Fibroblast of lung (primary cell): Measurements from ENCODE around the gene ATP2B3. TPM values are rescaled to one million over a fixed set of nuclear protein-coding genes. Genes with fewer than 3 reads are reported as not detected.

ENCODE experiments used
- DNase-seq, 2 donors: peaks; one replicate each; pipeline versions ENCODE4 v3.0.0 to v3.0.0-alpha.2; 2010; ENCODE audit warnings: low read depth in 2 of 2
- H2AFZ ChIP-seq: 2 replicates; pipeline ENCODE4 v1.5.1; 2012; ENCODE audit warnings: low read length, control low read depth, inconsistent platforms
- H3K27ac ChIP-seq: 2 replicates; pipeline ENCODE4 v1.5.1; 2011; ENCODE audit warnings: low read length, control low read depth; ENCODE audit not compliant: insufficient read depth
- H3K27me3 ChIP-seq: 2 replicates; pipeline ENCODE4 v1.5.1; 2011; ENCODE audit warnings: mild to moderate bottlenecking, low read length; ENCODE audit not compliant: control insufficient read depth, insufficient read depth
- H3K36me3 ChIP-seq: 2 replicates; pipeline ENCODE4 v1.5.1; 2011; ENCODE audit warnings: low read length; ENCODE audit not compliant: control insufficient read depth, insufficient read depth
- H3K4me1 ChIP-seq: 2 replicates; pipeline ENCODE4 v1.5.1; 2011; ENCODE audit warnings: low read length; ENCODE audit not compliant: control insufficient read depth, insufficient read depth; ENCODE audit errors: extremely low read depth
- H3K4me2 ChIP-seq: 2 replicates; pipeline ENCODE4 v1.5.1; 2011; ENCODE audit warnings: low read length, control low read depth; ENCODE audit not compliant: insufficient read depth; ENCODE audit errors: extremely low read depth
- H3K4me3 ChIP-seq, 4 experiments: fragments of 200-600 bp in 1 of 4; sonication (generic) in 1 of 4; replicated peaks in 1 of 4; 2 replicates each; pipeline ENCODE4 v1.5.1; 2011 to 2016; ENCODE audit warnings: low read length in 4 of 4, low read depth in 3 of 4, mild to moderate bottlenecking in 3 of 4, control low read depth in 2 of 4, inconsistent platforms in 1 of 4, mixed read lengths in 1 of 4; ENCODE audit not compliant: insufficient read depth in 1 of 4; ENCODE audit errors: control extremely low read depth in 1 of 4
- H3K79me2 ChIP-seq: 2 replicates; pipeline ENCODE4 v1.5.1; 2012; ENCODE audit warnings: mild to moderate bottlenecking, low read length, inconsistent platforms; ENCODE audit not compliant: control insufficient read depth, insufficient read depth
- H3K9ac ChIP-seq: 2 replicates; pipeline ENCODE4 v1.5.1; 2011; ENCODE audit warnings: mild to moderate bottlenecking, low read length, control low read depth; ENCODE audit not compliant: insufficient read depth
- H3K9me3 ChIP-seq: 2 replicates; pipeline ENCODE4 v1.5.1; 2012; ENCODE audit warnings: low read depth, low read length; ENCODE audit not compliant: control insufficient read depth, insufficient read depth
- H4K20me1 ChIP-seq: 2 replicates; pipeline ENCODE4 v1.5.1; 2011; ENCODE audit warnings: low read length; ENCODE audit not compliant: control insufficient read depth, insufficient read depth; ENCODE audit errors: extremely low read depth
- EZH2 ChIP-seq: IDR thresholded peaks from 2 replicates; pipeline ENCODE4 v1.5.1; 2012; ENCODE audit warnings: low read length, control low read depth, mild to moderate bottlenecking; ENCODE audit errors: missing control alignments
- polyA plus RNA-seq, 2 donors: library from polyadenylated mRNA; depleted of rRNA in 1 of 2; stranded (reverse) in 1 of 2; unstranded in 1 of 2; fragments of >200 nt; gene quantifications; 2 replicates each; pipeline ENCODE4 v1.2.1, GENCODE V29; 2011 to 2012; ENCODE audit warnings: missing spikeins in 1 of 2
- total RNA-seq: library from RNA; depleted of rRNA; stranded (reverse); fragments of >200 nt; gene quantifications from 2 replicates; pipeline ENCODE4 v1.2.1, GENCODE V29; 2014
- TF ChIP-seq, protein P1 (sequence below), 2 donors: IDR thresholded peaks in 1 of 2; conservative IDR thresholded peaks in 1 of 2; 1 replicate in 1 of 2; 2 replicates in 1 of 2; pipeline ENCODE4 v1.5.1; 2011 to 2012; ENCODE audit warnings: low read length in 2 of 2, control low read depth in 1 of 2, inconsistent platforms in 1 of 2, low read depth in 1 of 2, mild to moderate bottlenecking in 1 of 2

The ATP2B3 gene
- total and polyA plus RNA-seq, 2 donors (not counting 1 experiment from before 2014, with no cell fraction given), result not detected

DNA sequence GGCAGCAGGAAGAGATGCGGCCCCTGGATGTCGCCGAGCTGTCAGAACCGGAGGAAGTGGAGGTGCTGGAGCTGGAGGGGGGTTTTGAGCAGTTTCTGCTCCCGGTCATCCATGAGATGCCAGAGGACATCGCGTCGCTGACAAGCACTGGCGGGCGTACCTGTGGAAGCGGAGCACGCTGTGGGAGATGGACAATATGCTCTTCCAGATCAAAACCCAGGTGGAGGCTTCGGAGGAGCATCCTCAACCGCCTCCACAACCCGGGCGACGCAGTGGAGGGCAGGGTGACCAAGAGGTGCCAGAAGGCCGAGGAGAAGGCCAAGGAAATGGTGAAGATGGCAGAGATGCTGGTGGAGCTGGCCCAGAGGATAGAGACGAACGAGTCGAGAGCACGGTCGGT, 89.1 kb downstream of the ATP2B3 start:
- TF ChIP-seq, protein P1, sequence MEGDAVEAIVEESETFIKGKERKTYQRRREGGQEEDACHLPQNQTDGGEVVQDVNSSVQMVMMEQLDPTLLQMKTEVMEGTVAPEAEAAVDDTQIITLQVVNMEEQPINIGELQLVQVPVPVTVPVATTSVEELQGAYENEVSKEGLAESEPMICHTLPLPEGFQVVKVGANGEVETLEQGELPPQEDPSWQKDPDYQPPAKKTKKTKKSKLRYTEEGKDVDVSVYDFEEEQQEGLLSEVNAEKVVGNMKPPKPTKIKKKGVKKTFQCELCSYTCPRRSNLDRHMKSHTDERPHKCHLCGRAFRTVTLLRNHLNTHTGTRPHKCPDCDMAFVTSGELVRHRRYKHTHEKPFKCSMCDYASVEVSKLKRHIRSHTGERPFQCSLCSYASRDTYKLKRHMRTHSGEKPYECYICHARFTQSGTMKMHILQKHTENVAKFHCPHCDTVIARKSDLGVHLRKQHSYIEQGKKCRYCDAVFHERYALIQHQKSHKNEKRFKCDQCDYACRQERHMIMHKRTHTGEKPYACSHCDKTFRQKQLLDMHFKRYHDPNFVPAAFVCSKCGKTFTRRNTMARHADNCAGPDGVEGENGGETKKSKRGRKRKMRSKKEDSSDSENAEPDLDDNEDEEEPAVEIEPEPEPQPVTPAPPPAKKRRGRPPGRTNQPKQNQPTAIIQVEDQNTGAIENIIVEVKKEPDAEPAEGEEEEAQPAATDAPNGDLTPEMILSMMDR (conservative IDR thresholded peaks at IDR 0.05 in 1 of 2, IDR thresholded peaks at IDR 0.05 in 1 of 2; ENCODE audit: low read depth in 1 of 2, low read length in 2 of 2), result no peak
- no peak for TF ChIP-seq EZH2
- H3K4me3 ChIP-seq, result no peak overlapping the region

DNA sequence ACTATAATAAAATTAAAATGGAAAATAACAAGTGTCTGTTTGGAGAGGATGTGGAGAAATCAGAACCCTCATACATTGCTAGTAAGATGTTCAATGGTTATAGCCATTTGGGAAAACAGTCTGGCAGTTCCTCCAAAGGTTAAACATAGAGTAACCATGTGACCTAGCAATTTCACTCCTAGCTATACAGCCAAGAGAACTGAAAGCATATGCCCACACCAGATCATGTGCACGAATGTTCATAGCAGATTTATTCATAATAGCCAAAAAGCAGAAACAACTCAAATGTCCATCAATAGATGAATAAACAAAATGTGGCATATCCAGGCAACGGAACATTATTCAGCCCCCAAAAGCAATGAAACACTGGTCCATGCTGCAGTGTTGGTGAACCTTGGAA, 90.9 kb downstream of the ATP2B3 start:
- H2AFZ ChIP-seq, result no peak overlapping the region
- H3K4me3 ChIP-seq, result no peak overlapping the region
- H3K27me3 ChIP-seq, result no peaks in the 10 kb centered on the region
- TF ChIP-seq EZH2, result no peak
- TF ChIP-seq, protein P1 (conservative IDR thresholded peaks at IDR 0.05 in 1 of 2, IDR thresholded peaks at IDR 0.05 in 1 of 2; ENCODE audit: low read depth in 1 of 2, low read length in 2 of 2), result no peak
- H3K9ac ChIP-seq, result no peak overlapping the region
- H4K20me1 ChIP-seq, result no peaks in the 10 kb centered on the region
- H3K4me2 ChIP-seq, result no peak overlapping the region
- no peaks in the 10 kb centered on the region for H3K9me3 ChIP-seq
- H3K27ac ChIP-seq, result no peak overlapping the region
- no peaks in the 10 kb centered on the region for H3K4me1 ChIP-seq
- no peaks in the 10 kb centered on the region for H3K36me3 ChIP-seq
- no peaks in the 10 kb centered on the region for H3K79me2 ChIP-seq
- no peak for DNase-seq

More for the DNA sequence above, 89.1 kb downstream of the ATP2B3 start:
- no peaks in the 10 kb centered on the region for H3K9me3 ChIP-seq
- H4K20me1 ChIP-seq, result no peaks in the 10 kb centered on the region
- DNase-seq, result no peak
- H3K4me2 ChIP-seq, result no peak overlapping the region
- H3K9ac ChIP-seq, result no peak overlapping the region
- no peaks in the 10 kb centered on the region for H3K36me3 ChIP-seq
- H3K4me1 ChIP-seq, result no peaks in the 10 kb centered on the region
- H3K79me2 ChIP-seq, result no peaks in the 10 kb centered on the region
- no peaks in the 10 kb centered on the region for H3K27me3 ChIP-seq
- no peak overlapping the region for H3K27ac ChIP-seq
- no peak overlapping the region for H2AFZ ChIP-seq

DNA sequence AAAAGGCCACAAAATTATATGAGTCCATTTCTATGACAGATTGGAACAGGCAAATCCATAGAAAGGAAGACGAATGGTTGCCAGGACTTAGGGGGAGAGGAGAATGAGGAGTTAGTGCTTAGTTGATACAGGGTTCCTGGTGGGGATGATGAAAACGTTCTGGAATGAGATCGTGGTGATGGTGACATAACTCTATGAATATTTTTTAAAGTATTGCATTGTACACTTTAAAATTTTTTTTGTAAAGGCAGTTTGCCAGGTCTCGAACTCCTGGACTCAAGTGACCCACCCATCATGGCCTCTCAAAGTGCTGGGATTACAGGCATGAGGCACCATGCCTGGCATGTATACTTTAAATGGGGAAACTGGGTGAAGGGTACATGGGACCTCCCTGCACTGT, 91.4 kb downstream of the ATP2B3 start:
- no peaks in the 10 kb centered on the region for H3K79me2 ChIP-seq
- H3K9me3 ChIP-seq, result no peaks in the 10 kb centered on the region
- no peak overlapping the region for H3K4me2 ChIP-seq

More for the DNA sequence above, 91.4 kb downstream of the ATP2B3 start:
- no peaks in the 10 kb centered on the region for H3K27me3 ChIP-seq
- H4K20me1 ChIP-seq, result no peaks in the 10 kb centered on the region
- H3K4me3 ChIP-seq, result no peak overlapping the region
- no peak overlapping the region for H3K9ac ChIP-seq
- H3K27ac ChIP-seq, result no peak overlapping the region
- peak; percentile 11 to 17 for DNase-seq
- no peak overlapping the region for H2AFZ ChIP-seq
- TF ChIP-seq EZH2, result no peak
- TF ChIP-seq, protein P1 (conservative IDR thresholded peaks at IDR 0.05 in 1 of 2, IDR thresholded peaks at IDR 0.05 in 1 of 2; ENCODE audit: low read depth in 1 of 2, low read length in 2 of 2), result no peak
- no peaks in the 10 kb centered on the region for H3K4me1 ChIP-seq
- H3K36me3 ChIP-seq, result no peaks in the 10 kb centered on the region
